Natural killer cell (primary cell): Measurements from ENCODE around the gene SLC35G2. TPM values are rescaled to one million over a fixed set of nuclear protein-coding genes. Genes with fewer than 3 reads are reported as not detected.

Experiments used
- ATAC-seq, 3 donors: fragments of 150-1000 bp in 2 of 3; fragments of 200-7000 bp in 1 of 3; cut with Tn5 transposase; 1 replicate in 1 of 3; 2 replicates in 2 of 3; pipeline ENCODE4 v1.10.0; 2021; ENCODE audit warnings: mild to moderate bottlenecking in 2 of 3, moderate library complexity in 2 of 3
- DNase-seq, 2 donors: peaks; one replicate each; pipeline versions ENCODE4 v3.0.0 to v3.0.0-alpha.2; 2013 to 2021; ENCODE audit warnings: mixed read lengths in 1 of 2
- H3K27ac ChIP-seq: one replicate; pipeline ENCODE4 v1.5.1; 2013; ENCODE audit warnings: mild to moderate bottlenecking, low read length
- H3K27me3 ChIP-seq: one replicate; pipeline ENCODE4 v1.6.1; 2013; ENCODE audit warnings: low read length; ENCODE audit not compliant: control insufficient read depth, insufficient read depth
- H3K36me3 ChIP-seq: one replicate; pipeline ENCODE4 v1.6.1; 2013; ENCODE audit warnings: low read length; ENCODE audit not compliant: control insufficient read depth, insufficient read depth
- H3K4me1 ChIP-seq: one replicate; pipeline ENCODE4 v1.6.1; 2013; ENCODE audit warnings: low read length; ENCODE audit not compliant: control insufficient read depth, insufficient read depth
- H3K4me3 ChIP-seq: one replicate; pipeline ENCODE4 v1.5.1; 2013; ENCODE audit warnings: low read length
- H3K9me3 ChIP-seq: one replicate; pipeline ENCODE4 v1.6.1; 2013; ENCODE audit warnings: low read length; ENCODE audit not compliant: control insufficient read depth, insufficient read depth
- H3K27ac Mint-ChIP-seq, 2 donors: one replicate each; pipeline ENCODE4 v1.8.0; 2022; ENCODE audit warnings: mild to moderate bottlenecking in 2 of 2, mixed read lengths in 2 of 2, moderate library complexity in 1 of 2
- H3K27me3 Mint-ChIP-seq, 2 donors: one replicate each; pipeline ENCODE4 v1.8.0; 2022; ENCODE audit warnings: low read depth in 2 of 2, mixed read lengths in 2 of 2
- H3K36me3 Mint-ChIP-seq: one replicate; pipeline ENCODE4 v1.8.0; 2022; ENCODE audit warnings: mixed read lengths
- H3K4me1 Mint-ChIP-seq, 2 donors: one replicate each; pipeline ENCODE4 v1.8.0; 2022; ENCODE audit warnings: mixed read lengths in 2 of 2
- H3K4me3 Mint-ChIP-seq: one replicate; pipeline ENCODE4 v1.8.0; 2022; ENCODE audit warnings: mild to moderate bottlenecking, moderate library complexity, mixed read lengths
- H3K9me3 Mint-ChIP-seq, 2 donors: one replicate each; pipeline ENCODE4 v1.8.0; 2022; ENCODE audit warnings: mixed read lengths in 2 of 2
- WGBS: methylation state at CpG from one replicate; pipeline ENCODE4 v1.1.7; 2013; ENCODE audit warnings: missing lambda C conversion rate; ENCODE audit not compliant: insufficient coverage; 5-methylcytosine and 5-hydroxymethylcytosine counted together
- intact Hi-C: fragments of 100-400 bp; cut with micrococcal nuclease; formaldehyde crosslinking; loops from one replicate; pipeline ENCODE4 v1.14.2; 2022
- total RNA-seq, 4 donors: library from RNA; stranded (reverse); fragments of 120-200 nt in 1 of 4; gene quantifications; one replicate each; pipeline versions ENCODE4 v1.2.3 to v1.2.4, GENCODE V29; 2013 to 2022
- TF ChIP-seq, protein P1 (sequence below): fragments of 200-600 bp; IDR thresholded peaks from one replicate; pipeline ENCODE4 v1.8.0; 2022; ENCODE audit warnings: antibody characterized with exemption

Gene SLC35G2
- total RNA-seq, 3 donors from 2014 or later (not counting 1 experiment from before 2014, with no cell fraction given): 0.33 TPM; not detected in 2

DNA sequence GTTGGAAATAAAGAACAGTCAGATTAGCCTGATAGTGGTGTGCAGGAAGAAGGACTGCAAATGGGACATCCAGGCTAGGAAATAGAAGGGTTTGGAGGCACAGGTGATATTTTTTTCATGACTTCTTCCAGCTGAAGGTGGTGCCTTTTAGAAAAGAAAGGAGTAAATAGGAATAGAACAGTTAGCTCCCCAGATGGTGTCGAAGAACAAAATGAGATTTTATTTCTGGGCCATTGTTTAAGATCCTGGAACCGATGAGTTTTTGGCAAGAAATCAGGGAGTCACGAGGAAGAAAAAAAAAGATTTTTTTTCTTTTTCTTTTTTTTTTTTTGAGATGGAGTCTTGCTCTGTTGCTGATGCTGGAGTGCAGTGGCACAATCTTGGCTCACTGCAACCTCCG, 33.3 kb downstream of the SLC35G2 start:
- Mint-ChIP-seq H3K36me3 (peaks cover 4% of the 10 kb centered on the region), H3K9me3 (no peaks in the 10 kb centered on the region), H3K4me3 (no peak overlapping the region), H3K27me3 (no peaks in the 10 kb centered on the region), H3K4me1 (peaks cover 28 to 40% of the 10 kb centered on the region in 2 donors), H3K27ac (no peak overlapping the region)
- Histone ChIP-seq H3K27me3 (no peaks in the 10 kb centered on the region), H3K36me3 (no peaks in the 10 kb centered on the region), H3K4me1 (no peaks in the 10 kb centered on the region), H3K27ac (no peak overlapping the region), H3K9me3 (no peaks in the 10 kb centered on the region), H3K4me3 (no peak overlapping the region)
- WGBS: 97% methylated on average over 4 of the region's 4 CpGs
- TF ChIP-seq, protein P1, sequence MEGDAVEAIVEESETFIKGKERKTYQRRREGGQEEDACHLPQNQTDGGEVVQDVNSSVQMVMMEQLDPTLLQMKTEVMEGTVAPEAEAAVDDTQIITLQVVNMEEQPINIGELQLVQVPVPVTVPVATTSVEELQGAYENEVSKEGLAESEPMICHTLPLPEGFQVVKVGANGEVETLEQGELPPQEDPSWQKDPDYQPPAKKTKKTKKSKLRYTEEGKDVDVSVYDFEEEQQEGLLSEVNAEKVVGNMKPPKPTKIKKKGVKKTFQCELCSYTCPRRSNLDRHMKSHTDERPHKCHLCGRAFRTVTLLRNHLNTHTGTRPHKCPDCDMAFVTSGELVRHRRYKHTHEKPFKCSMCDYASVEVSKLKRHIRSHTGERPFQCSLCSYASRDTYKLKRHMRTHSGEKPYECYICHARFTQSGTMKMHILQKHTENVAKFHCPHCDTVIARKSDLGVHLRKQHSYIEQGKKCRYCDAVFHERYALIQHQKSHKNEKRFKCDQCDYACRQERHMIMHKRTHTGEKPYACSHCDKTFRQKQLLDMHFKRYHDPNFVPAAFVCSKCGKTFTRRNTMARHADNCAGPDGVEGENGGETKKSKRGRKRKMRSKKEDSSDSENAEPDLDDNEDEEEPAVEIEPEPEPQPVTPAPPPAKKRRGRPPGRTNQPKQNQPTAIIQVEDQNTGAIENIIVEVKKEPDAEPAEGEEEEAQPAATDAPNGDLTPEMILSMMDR: no peak
- intact Hi-C loops: no loop called here
- DNase-seq (no peak), ATAC-seq (no peak)

DNA sequence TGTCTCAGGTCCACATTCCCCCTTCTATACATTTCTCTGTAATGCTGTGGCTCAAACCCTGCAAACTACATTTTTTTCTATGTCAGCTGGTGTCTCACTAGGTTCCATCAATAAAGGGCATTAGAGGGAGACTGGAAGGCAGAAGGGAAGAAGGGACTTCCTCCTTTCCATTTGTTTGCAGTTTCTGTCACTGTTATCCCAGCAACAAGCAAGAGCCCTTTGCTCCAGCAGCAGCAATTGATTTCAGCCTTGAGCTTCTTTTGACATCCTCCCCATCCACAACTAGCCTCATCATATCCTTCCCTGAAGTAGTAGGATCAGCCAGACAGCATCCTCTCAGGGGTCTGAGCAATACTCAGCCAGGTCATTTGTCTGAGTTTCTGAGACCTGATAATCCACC, 37.7 kb downstream of the SLC35G2 start:
- H3K36me3 Mint-ChIP-seq: peaks cover 5% of the 10 kb centered on the region
- H3K4me1 Mint-ChIP-seq: peaks cover 37 to 46% of the 10 kb centered on the region in 2 donors
- no peaks in the 10 kb centered on the region for H3K9me3 Mint-ChIP-seq
- no peak overlapping the region for H3K27ac ChIP-seq
- H3K27me3 ChIP-seq: no peaks in the 10 kb centered on the region
- peak overlapping the region; percentile 30 to 58 for H3K27ac Mint-ChIP-seq
- DNase-seq: no peak
- intact Hi-C loops: no loop called here
- H3K4me3 Mint-ChIP-seq: no peak overlapping the region
- ATAC-seq: no peak
- TF ChIP-seq, protein P1: no peak
- H3K9me3 ChIP-seq: no peaks in the 10 kb centered on the region
- H3K36me3 ChIP-seq: no peaks in the 10 kb centered on the region
- no peak overlapping the region for H3K4me3 ChIP-seq
- no peaks in the 10 kb centered on the region for H3K27me3 Mint-ChIP-seq
- peaks cover 9% of the 10 kb centered on the region for H3K4me1 ChIP-seq

DNA sequence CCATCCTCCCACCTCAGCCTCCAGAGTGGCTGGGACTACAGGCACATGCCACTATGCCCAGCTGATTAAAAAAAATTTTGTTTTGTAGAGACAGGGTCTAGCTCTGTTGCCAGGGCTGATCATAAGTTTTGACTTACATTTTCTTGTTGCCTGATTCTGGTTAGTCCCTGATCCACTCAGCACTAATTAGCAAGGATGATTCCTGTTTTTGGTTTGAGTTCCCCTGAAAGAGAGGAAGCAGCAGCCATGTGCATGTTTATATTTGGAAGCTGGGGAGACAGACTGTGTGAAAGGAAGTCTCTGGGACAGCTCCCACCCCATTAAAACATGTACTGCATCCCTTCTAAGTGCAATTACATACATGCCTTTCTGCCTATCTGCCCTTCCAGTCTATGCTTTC, 39.5 kb downstream of the SLC35G2 start:
- Histone ChIP-seq H3K27ac (no peak overlapping the region), H3K4me3 (no peak overlapping the region), H3K27me3 (no peaks in the 10 kb centered on the region), H3K9me3 (no peaks in the 10 kb centered on the region), H3K4me1 (peaks cover 13% of the 10 kb centered on the region), H3K36me3 (no peaks in the 10 kb centered on the region)
- TF ChIP-seq, protein P1: no peak
- H3K4me3 Mint-ChIP-seq: peak overlapping the region; percentile 22
- ATAC-seq (no peak), DNase-seq (no peak)
- H3K36me3 Mint-ChIP-seq: peaks cover 5% of the 10 kb centered on the region
- H3K4me1 Mint-ChIP-seq: peaks cover 45 to 48% of the 10 kb centered on the region in 2 donors
- intact Hi-C loops: no loop called here
- no peaks in the 10 kb centered on the region for H3K27me3 Mint-ChIP-seq
- H3K9me3 Mint-ChIP-seq: no peaks in the 10 kb centered on the region
- H3K27ac Mint-ChIP-seq: no peak overlapping the region

DNA sequence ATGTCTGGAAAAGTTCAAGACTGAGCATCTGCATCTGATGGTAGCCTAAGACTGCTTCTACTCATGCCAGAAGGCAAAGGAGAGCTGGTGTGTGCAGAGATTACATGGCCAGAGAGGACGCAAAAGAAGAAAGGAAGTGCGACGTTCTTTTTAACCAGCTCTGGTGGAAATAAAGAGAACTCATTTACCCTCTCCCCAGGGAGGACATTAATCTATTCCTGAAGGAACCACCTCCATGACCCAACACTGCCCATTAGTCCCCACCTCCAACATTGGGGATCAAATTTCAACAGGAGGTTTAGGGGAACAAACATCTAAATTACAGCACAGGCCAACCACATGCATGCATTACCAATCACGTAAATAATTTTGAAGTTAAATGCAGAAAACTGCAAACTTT, 41.6 kb downstream of the SLC35G2 start:
- intact Hi-C loops: loop anchor here (5.0 kb wide), 1 partner anchor 77 kb away; no protein-coding TSS in a partner anchor
- no peaks in the 10 kb centered on the region for H3K36me3 ChIP-seq
- H3K9me3 ChIP-seq: no peaks in the 10 kb centered on the region
- H3K27ac Mint-ChIP-seq: peak overlapping the region; percentile 98 to 99
- no peaks in the 10 kb centered on the region for H3K9me3 Mint-ChIP-seq
- ATAC-seq (no peak), DNase-seq (peak in 1 of 2 donors; percentile 10)
- WGBS: 70% methylated on average over 2 of the region's 4 CpGs
- no peaks in the 10 kb centered on the region for H3K27me3 Mint-ChIP-seq
- peak overlapping the region; percentile 98 for H3K4me3 Mint-ChIP-seq
- no peaks in the 10 kb centered on the region for H3K27me3 ChIP-seq
- peak overlapping the region; percentile 57 for H3K4me3 ChIP-seq
- peaks cover 45 to 48% of the 10 kb centered on the region in 2 donors for H3K4me1 Mint-ChIP-seq
- peaks cover 5% of the 10 kb centered on the region for H3K36me3 Mint-ChIP-seq
- H3K27ac ChIP-seq: peak overlapping the region; percentile 97
- TF ChIP-seq, protein P1: no peak
- peaks cover 17% of the 10 kb centered on the region for H3K4me1 ChIP-seq
